ENCODE measurements around the gene CLTRN.

GRCh38 chrX:15676886-15677285 is 12.3 kb upstream of the CLTRN start:
- TF ChIP-seq CTCF (IDR thresholded peaks at IDR 0.05) (no peak), POLR2A (IDR thresholded peaks at IDR 0.05) (no peak), POLR2AphosphoS5 (IDR thresholded peaks at IDR 0.05) (no peak)
